ENCODE results near the gene ZNF169. TPM values are rescaled to one million over a fixed set of nuclear protein-coding genes. Genes with fewer than 3 reads are reported as not detected.
"Not testable (repeated sequence)": the region's sequence is repeated elsewhere in the genome, so short reads cannot be mapped to it uniquely, and the experiment has no call there.

Gene ZNF169
- total and polyA plus RNA-seq, 2 donors (not counting 1 experiment from before 2014, with no cell fraction given), result 19.0 to 26.9 TPM

- H3K27ac ChIP-seq (ENCODE audit: low read length in 2 of 2); H3K9me3 ChIP-seq (ENCODE audit: control extremely low read depth in 1 of 3, control insufficient read depth in 2 of 3, insufficient read depth in 1 of 3, low read length in 2 of 3); CTCF ChIA-PET; H3K9ac ChIP-seq (ENCODE audit: low read length); H3K4me2 ChIP-seq (replicated peaks; ENCODE audit: low read depth, low read length, poor library complexity, severe bottlenecking); H4K20me1 ChIP-seq (ENCODE audit: control insufficient read depth, insufficient read depth, low read length, poor library complexity, severe bottlenecking); H3K36me3 ChIP-seq (replicated peaks in 1 of 2; ENCODE audit: control extremely low read depth in 1 of 2, control insufficient read depth in 1 of 2, extremely low read depth in 1 of 2, insufficient read depth in 2 of 2, low read length in 1 of 2); H3K27me3 Mint-ChIP-seq; intact Hi-C loops (cut with micrococcal nuclease); H3K4me1 Mint-ChIP-seq; H3K27ac Mint-ChIP-seq; H2AFZ ChIP-seq (ENCODE audit: insufficient read depth, low read depth, low read length, poor library complexity, severe bottlenecking); ATAC-seq (ENCODE audit: low read depth); H3K4me3 Mint-ChIP-seq; H3K9me3 Mint-ChIP-seq (ENCODE audit: insufficient read depth); H3K4me3 ChIP-seq (ENCODE audit: control extremely low read depth in 1 of 5, extremely low read depth in 1 of 5, insufficient read depth in 1 of 5, low read depth in 2 of 5, low read length in 4 of 5); H3K4me1 ChIP-seq (ENCODE audit: control insufficient read depth in 2 of 2, insufficient read depth in 2 of 2, low read length in 2 of 2); H3K79me2 ChIP-seq (ENCODE audit: control insufficient read depth, insufficient read depth, low read length); H3K27me3 ChIP-seq (replicated peaks in 1 of 4; ENCODE audit: control extremely low read depth in 1 of 4, control insufficient read depth in 3 of 4, insufficient read depth in 4 of 4, low read length in 3 of 4); POLR2A ChIA-PET; DNase-seq: not testable (repeated sequence)
- WGBS (ENCODE audit: insufficient coverage), result 92% methylated on average over 7 of the region's 16 CpGs
These were observed 66.5 kb downstream of the ZNF169 start for GRCh38 chr9:94325583-94325982.

- not testable (repeated sequence) for H4K20me1 ChIP-seq (ENCODE audit: control insufficient read depth, insufficient read depth, low read length, poor library complexity, severe bottlenecking); ATAC-seq (ENCODE audit: low read depth)
These were observed 69.4 kb downstream of the ZNF169 start, which contains the start of gene NUTM2F for GRCh38 chr9:94328544-94328943. Gene NUTM2F (minus strand): TSS chr9:94328644. CDS start chr9:94328623, 21 bp downstream.

GRCh38 chr9:94336445-94336844 lies 77.3 kb downstream of the ZNF169 start:
- H3K4me3 ChIP-seq (ENCODE audit: control extremely low read depth in 1 of 5, extremely low read depth in 1 of 5, insufficient read depth in 1 of 5, low read depth in 2 of 5, low read length in 4 of 5); H3K27ac Mint-ChIP-seq; H3K4me1 ChIP-seq (ENCODE audit: control insufficient read depth in 2 of 2, insufficient read depth in 2 of 2, low read length in 2 of 2); intact Hi-C loops (cut with micrococcal nuclease); H3K27ac ChIP-seq (ENCODE audit: low read length in 2 of 2); H3K79me2 ChIP-seq (ENCODE audit: control insufficient read depth, insufficient read depth, low read length); H3K9me3 Mint-ChIP-seq (ENCODE audit: insufficient read depth); H3K4me1 Mint-ChIP-seq; H3K27me3 Mint-ChIP-seq; DNase-seq; H3K9me3 ChIP-seq (ENCODE audit: control extremely low read depth in 1 of 3, control insufficient read depth in 2 of 3, insufficient read depth in 1 of 3, low read length in 2 of 3); H4K20me1 ChIP-seq (ENCODE audit: control insufficient read depth, insufficient read depth, low read length, poor library complexity, severe bottlenecking); H3K4me2 ChIP-seq (replicated peaks; ENCODE audit: low read depth, low read length, poor library complexity, severe bottlenecking); H3K36me3 ChIP-seq (replicated peaks in 1 of 2; ENCODE audit: control extremely low read depth in 1 of 2, control insufficient read depth in 1 of 2, extremely low read depth in 1 of 2, insufficient read depth in 2 of 2, low read length in 1 of 2); H3K4me3 Mint-ChIP-seq; H2AFZ ChIP-seq (ENCODE audit: insufficient read depth, low read depth, low read length, poor library complexity, severe bottlenecking); POLR2A ChIA-PET; ATAC-seq (ENCODE audit: low read depth); H3K27me3 ChIP-seq (replicated peaks in 1 of 4; ENCODE audit: control extremely low read depth in 1 of 4, control insufficient read depth in 3 of 4, insufficient read depth in 4 of 4, low read length in 3 of 4); H3K9ac ChIP-seq (ENCODE audit: low read length); CTCF ChIA-PET: not testable (repeated sequence)
- no CpG with 5 or more reads among the region's 4 CpGs for WGBS (ENCODE audit: insufficient coverage)

More at GRCh38 chr9:94328544-94328943, 69.4 kb downstream of the ZNF169 start, which contains the start of gene NUTM2F:
- H3K4me2 ChIP-seq (replicated peaks; ENCODE audit: low read depth, low read length, poor library complexity, severe bottlenecking); H3K4me3 Mint-ChIP-seq; H3K9ac ChIP-seq (ENCODE audit: low read length); H3K4me1 Mint-ChIP-seq; H3K27ac Mint-ChIP-seq; H3K27me3 ChIP-seq (replicated peaks in 1 of 4; ENCODE audit: control extremely low read depth in 1 of 4, control insufficient read depth in 3 of 4, insufficient read depth in 4 of 4, low read length in 3 of 4); DNase-seq; H3K9me3 Mint-ChIP-seq (ENCODE audit: insufficient read depth); H3K27me3 Mint-ChIP-seq; H3K9me3 ChIP-seq (ENCODE audit: control extremely low read depth in 1 of 3, control insufficient read depth in 2 of 3, insufficient read depth in 1 of 3, low read length in 2 of 3); H3K4me1 ChIP-seq (ENCODE audit: control insufficient read depth in 2 of 2, insufficient read depth in 2 of 2, low read length in 2 of 2); H3K4me3 ChIP-seq (ENCODE audit: control extremely low read depth in 1 of 5, extremely low read depth in 1 of 5, insufficient read depth in 1 of 5, low read depth in 2 of 5, low read length in 4 of 5); H3K79me2 ChIP-seq (ENCODE audit: control insufficient read depth, insufficient read depth, low read length); H3K36me3 ChIP-seq (replicated peaks in 1 of 2; ENCODE audit: control extremely low read depth in 1 of 2, control insufficient read depth in 1 of 2, extremely low read depth in 1 of 2, insufficient read depth in 2 of 2, low read length in 1 of 2); POLR2A ChIA-PET; H3K27ac ChIP-seq (ENCODE audit: low read length in 2 of 2); intact Hi-C loops (cut with micrococcal nuclease); H2AFZ ChIP-seq (ENCODE audit: insufficient read depth, low read depth, low read length, poor library complexity, severe bottlenecking); CTCF ChIA-PET: not testable (repeated sequence)
- no CpG with 5 or more reads among the region's 5 CpGs for WGBS (ENCODE audit: insufficient coverage)

- H2AFZ ChIP-seq (ENCODE audit: insufficient read depth, low read depth, low read length, poor library complexity, severe bottlenecking); H3K36me3 ChIP-seq (replicated peaks in 1 of 2; ENCODE audit: control extremely low read depth in 1 of 2, control insufficient read depth in 1 of 2, extremely low read depth in 1 of 2, insufficient read depth in 2 of 2, low read length in 1 of 2); H3K4me1 ChIP-seq (ENCODE audit: control insufficient read depth in 2 of 2, insufficient read depth in 2 of 2, low read length in 2 of 2); H3K9me3 Mint-ChIP-seq (ENCODE audit: insufficient read depth); H3K4me1 Mint-ChIP-seq; H3K4me3 Mint-ChIP-seq; H3K4me3 ChIP-seq (ENCODE audit: control extremely low read depth in 1 of 5, extremely low read depth in 1 of 5, insufficient read depth in 1 of 5, low read depth in 2 of 5, low read length in 4 of 5); H3K27me3 Mint-ChIP-seq; H3K27me3 ChIP-seq (replicated peaks in 1 of 4; ENCODE audit: control extremely low read depth in 1 of 4, control insufficient read depth in 3 of 4, insufficient read depth in 4 of 4, low read length in 3 of 4); POLR2A ChIA-PET; H3K4me2 ChIP-seq (replicated peaks; ENCODE audit: low read depth, low read length, poor library complexity, severe bottlenecking); ATAC-seq (ENCODE audit: low read depth); H3K27ac ChIP-seq (ENCODE audit: low read length in 2 of 2); H3K79me2 ChIP-seq (ENCODE audit: control insufficient read depth, insufficient read depth, low read length); H3K9ac ChIP-seq (ENCODE audit: low read length); H3K27ac Mint-ChIP-seq; H3K9me3 ChIP-seq (ENCODE audit: control extremely low read depth in 1 of 3, control insufficient read depth in 2 of 3, insufficient read depth in 1 of 3, low read length in 2 of 3); DNase-seq; intact Hi-C loops (cut with micrococcal nuclease); CTCF ChIA-PET; H4K20me1 ChIP-seq (ENCODE audit: control insufficient read depth, insufficient read depth, low read length, poor library complexity, severe bottlenecking): not testable (repeated sequence)
- WGBS (ENCODE audit: insufficient coverage), result 100% methylated on average over 3 of the region's 7 CpGs
These were observed 79.6 kb downstream of the ZNF169 start for GRCh38 chr9:94338723-94339122.

All from B cell (primary cell).